ENCODE results near the gene NEB.

GRCh38 chr2:151727593-151728552, 6.4 kb downstream of the NEB start:
- TF ChIP-seq EZH2 (IDR thresholded peaks at IDR 0.05; ENCODE audit: borderline replicate concordance, insufficient read depth, low read length, poor library complexity, severe bottlenecking): no peak
- TF ChIP-seq, protein P1, sequence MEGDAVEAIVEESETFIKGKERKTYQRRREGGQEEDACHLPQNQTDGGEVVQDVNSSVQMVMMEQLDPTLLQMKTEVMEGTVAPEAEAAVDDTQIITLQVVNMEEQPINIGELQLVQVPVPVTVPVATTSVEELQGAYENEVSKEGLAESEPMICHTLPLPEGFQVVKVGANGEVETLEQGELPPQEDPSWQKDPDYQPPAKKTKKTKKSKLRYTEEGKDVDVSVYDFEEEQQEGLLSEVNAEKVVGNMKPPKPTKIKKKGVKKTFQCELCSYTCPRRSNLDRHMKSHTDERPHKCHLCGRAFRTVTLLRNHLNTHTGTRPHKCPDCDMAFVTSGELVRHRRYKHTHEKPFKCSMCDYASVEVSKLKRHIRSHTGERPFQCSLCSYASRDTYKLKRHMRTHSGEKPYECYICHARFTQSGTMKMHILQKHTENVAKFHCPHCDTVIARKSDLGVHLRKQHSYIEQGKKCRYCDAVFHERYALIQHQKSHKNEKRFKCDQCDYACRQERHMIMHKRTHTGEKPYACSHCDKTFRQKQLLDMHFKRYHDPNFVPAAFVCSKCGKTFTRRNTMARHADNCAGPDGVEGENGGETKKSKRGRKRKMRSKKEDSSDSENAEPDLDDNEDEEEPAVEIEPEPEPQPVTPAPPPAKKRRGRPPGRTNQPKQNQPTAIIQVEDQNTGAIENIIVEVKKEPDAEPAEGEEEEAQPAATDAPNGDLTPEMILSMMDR (IDR thresholded peaks at IDR 0.05; ENCODE audit: poor library complexity, severe bottlenecking): no peak
- TF ChIP-seq REST (IDR thresholded peaks at IDR 0.05; ENCODE audit: borderline replicate concordance): no peak
- no peak for TF ChIP-seq SMC3 (conservative IDR thresholded peaks at IDR 0.05; ENCODE audit: poor library complexity)
- no peak for TF ChIP-seq POLR2AphosphoS5 (IDR thresholded peaks at IDR 0.05)
- TF ChIP-seq MXI1 (conservative IDR thresholded peaks at IDR 0.05; ENCODE audit: poor library complexity, severe bottlenecking): no peak
- no peak for TF ChIP-seq RAD21 (conservative IDR thresholded peaks at IDR 0.05)
- TF ChIP-seq TAF1 (IDR thresholded peaks at IDR 0.05; ENCODE audit: low read depth): no peak
- TF ChIP-seq EP300 (conservative IDR thresholded peaks at IDR 0.05; ENCODE audit: poor library complexity, severe bottlenecking): no peak
